ENCODE measurements around the gene NFIA. TPM values are rescaled to one million over a fixed set of nuclear protein-coding genes. Genes with fewer than 3 reads are reported as not detected.

The NFIA gene
- total RNA-seq, 1 donor from 2014 or later = 49.4 TPM

DNA sequence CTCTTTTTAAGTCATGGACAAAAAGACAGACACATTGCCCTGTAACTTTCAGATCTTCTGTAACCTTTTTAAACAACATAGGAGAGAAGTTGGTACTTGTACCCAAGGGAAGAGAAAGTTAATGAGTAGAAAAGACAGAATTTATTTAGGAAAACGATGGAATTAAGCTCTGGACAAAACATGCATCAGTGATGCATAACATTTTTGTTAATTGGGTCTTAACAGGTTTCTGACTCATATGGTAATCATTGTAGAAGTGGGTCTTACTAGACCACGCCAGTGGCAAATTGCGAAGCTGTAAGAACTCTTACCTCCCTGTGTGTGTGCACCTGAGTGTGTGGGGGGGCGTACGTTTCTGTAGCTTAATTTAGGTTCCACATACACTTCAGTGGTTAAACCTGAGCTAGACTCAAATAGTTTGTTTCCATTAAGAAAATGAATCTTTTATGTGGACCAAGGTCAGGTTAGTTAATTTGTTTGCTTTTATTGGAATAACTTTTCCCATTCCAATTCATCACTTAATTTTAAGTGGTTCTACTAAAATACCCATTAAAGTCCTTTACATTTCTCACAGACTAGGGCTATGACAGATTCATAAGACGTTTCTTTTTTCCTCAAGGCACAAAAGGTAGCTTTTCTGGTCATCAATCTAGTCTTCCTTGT lies 48.1 kb downstream of the NFIA start:
- no peaks in the 10 kb centered on the region for H3K9me3 Mint-ChIP-seq
- H3K27ac Mint-ChIP-seq = no peak overlapping the region
- peaks cover 35% of the 10 kb centered on the region for H3K4me1 Mint-ChIP-seq (ENCODE audit: unreplicated experiment)
- no peak for DNase-seq (ENCODE audit: extremely low spot score, unreplicated experiment)
- TF ChIP-seq, protein P1, sequence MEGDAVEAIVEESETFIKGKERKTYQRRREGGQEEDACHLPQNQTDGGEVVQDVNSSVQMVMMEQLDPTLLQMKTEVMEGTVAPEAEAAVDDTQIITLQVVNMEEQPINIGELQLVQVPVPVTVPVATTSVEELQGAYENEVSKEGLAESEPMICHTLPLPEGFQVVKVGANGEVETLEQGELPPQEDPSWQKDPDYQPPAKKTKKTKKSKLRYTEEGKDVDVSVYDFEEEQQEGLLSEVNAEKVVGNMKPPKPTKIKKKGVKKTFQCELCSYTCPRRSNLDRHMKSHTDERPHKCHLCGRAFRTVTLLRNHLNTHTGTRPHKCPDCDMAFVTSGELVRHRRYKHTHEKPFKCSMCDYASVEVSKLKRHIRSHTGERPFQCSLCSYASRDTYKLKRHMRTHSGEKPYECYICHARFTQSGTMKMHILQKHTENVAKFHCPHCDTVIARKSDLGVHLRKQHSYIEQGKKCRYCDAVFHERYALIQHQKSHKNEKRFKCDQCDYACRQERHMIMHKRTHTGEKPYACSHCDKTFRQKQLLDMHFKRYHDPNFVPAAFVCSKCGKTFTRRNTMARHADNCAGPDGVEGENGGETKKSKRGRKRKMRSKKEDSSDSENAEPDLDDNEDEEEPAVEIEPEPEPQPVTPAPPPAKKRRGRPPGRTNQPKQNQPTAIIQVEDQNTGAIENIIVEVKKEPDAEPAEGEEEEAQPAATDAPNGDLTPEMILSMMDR (conservative IDR thresholded peaks at IDR 0.05) = no peak
- no peaks in the 10 kb centered on the region for H3K36me3 Mint-ChIP-seq
- H3K27me3 Mint-ChIP-seq = no peaks in the 10 kb centered on the region
- H3K4me3 Mint-ChIP-seq = no peak overlapping the region

DNA sequence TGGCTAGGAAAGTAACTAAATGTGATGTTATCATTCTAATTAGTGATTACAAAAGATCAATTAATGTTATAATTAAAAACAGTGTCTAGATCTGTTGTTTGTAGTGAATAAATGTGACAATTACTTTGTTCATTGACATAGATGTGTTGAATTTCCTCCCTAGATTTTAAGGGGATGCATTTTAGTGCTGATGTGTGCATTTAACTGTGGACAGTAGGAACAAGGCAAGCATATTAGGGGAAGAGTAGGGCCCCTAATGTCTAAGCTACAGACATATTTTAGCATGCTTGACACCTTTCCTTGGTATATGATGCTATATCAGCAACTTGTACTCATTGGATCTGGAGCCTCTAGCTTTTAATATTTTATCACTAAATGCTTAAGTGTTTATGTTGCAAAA lies 48.9 kb downstream of the NFIA start:
- TF ChIP-seq, protein P1 (conservative IDR thresholded peaks at IDR 0.05) = no peak
- no peak overlapping the region for H3K4me3 Mint-ChIP-seq
- no peak for DNase-seq (ENCODE audit: extremely low spot score, unreplicated experiment)
- no peaks in the 10 kb centered on the region for H3K9me3 Mint-ChIP-seq
- no peaks in the 10 kb centered on the region for H3K36me3 Mint-ChIP-seq
- H3K27me3 Mint-ChIP-seq = no peaks in the 10 kb centered on the region
- peaks cover 35% of the 10 kb centered on the region for H3K4me1 Mint-ChIP-seq (ENCODE audit: unreplicated experiment)
- H3K27ac Mint-ChIP-seq = no peak overlapping the region

DNA sequence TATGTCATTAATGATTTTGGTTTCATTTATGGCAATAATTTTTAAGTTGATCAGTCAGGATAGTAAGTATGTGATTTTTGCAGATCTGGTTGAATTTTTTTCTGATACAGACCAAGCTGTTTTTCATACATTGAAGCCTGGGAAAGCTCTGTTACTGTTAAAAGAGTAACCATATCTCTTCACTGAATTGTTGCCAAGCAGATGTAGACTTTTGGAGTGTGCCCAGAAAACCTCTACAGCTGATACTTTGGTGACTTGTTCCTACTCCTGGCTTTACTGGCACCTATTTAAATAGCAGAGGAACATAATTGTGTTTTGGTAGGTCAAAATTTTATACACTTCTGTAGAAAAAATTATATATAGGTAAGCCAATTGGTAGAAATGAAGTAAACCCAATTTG lies 49.4 kb downstream of the NFIA start:
- Mint-ChIP-seq H3K9me3 (no peaks in the 10 kb centered on the region), H3K27me3 (no peaks in the 10 kb centered on the region), H3K4me1 (ENCODE audit: unreplicated experiment) (peaks cover 36% of the 10 kb centered on the region), H3K36me3 (no peaks in the 10 kb centered on the region), H3K27ac (no peak overlapping the region), H3K4me3 (no peak overlapping the region)
- TF ChIP-seq, protein P1 (conservative IDR thresholded peaks at IDR 0.05) = no peak
- DNase-seq (ENCODE audit: extremely low spot score, unreplicated experiment) = no peak

DNA sequence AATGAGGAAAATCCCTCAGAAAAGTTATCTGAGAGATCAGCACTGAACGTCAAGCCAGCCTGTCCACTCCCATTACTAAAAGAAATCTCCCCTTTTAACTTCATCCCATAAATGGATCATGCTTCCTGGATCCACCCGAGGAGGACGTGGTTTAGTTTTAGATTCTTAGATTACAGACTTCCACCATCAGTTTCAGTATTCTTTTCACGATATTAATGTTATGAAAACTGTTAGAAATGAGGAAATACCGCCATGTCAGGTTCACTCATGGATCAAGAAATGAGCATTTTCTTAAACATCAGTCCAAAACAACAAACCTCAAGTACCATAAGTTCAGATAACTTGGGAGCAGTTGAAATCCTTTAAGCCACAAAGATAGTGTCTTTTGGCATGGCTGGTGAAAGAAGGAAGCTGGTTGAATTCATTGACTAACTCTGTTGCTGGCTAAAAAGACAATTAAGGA lies 49.8 kb downstream of the NFIA start:
- Mint-ChIP-seq H3K27me3 (no peaks in the 10 kb centered on the region), H3K27ac (peak overlapping the region; percentile 73), H3K4me1 (ENCODE audit: unreplicated experiment) (peaks cover 36% of the 10 kb centered on the region), H3K4me3 (peak overlapping the region; percentile 42), H3K9me3 (no peaks in the 10 kb centered on the region), H3K36me3 (no peaks in the 10 kb centered on the region)
- TF ChIP-seq, protein P1 (conservative IDR thresholded peaks at IDR 0.05) = no peak
- DNase-seq (ENCODE audit: extremely low spot score, unreplicated experiment) = no peak

DNA sequence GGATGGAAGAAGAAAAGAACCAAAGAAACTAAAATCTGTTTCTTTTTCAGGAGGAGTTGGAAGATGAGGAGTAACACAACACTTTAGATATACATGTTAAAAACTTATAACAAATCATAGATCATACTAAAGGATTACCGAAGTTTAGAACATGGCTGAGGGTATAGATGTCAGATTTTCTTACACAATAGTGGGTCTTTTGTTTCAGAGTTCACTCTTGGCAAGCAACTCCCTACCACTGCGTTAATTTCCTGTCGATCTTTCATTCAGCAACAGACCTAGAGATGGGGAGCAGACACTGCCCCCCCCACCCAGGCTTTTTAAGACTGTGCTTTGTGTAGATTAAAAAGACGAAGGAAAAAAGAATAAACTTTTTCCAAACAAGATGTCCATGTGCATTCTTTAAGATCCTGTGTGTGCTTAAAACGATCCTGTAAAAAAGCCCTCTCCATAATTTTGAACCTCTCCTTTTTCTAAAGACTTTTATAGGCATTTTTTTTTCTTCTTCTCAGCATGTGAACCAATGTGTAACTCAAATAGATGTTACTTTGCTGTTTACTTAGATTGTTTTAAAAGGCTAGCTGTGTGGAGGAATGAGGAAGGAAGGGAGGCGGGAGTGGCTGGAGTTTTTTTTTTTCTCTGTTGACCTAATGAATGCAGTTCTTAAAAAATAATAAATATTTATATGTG lies 50.4 kb downstream of the NFIA start:
- no peaks in the 10 kb centered on the region for H3K36me3 Mint-ChIP-seq
- H3K4me3 Mint-ChIP-seq = peak overlapping the region; percentile 46
- H3K27me3 Mint-ChIP-seq = no peaks in the 10 kb centered on the region
- H3K27ac Mint-ChIP-seq = peak overlapping the region; percentile 73
- peaks cover 36% of the 10 kb centered on the region for H3K4me1 Mint-ChIP-seq (ENCODE audit: unreplicated experiment)
- H3K9me3 Mint-ChIP-seq = no peaks in the 10 kb centered on the region
- DNase-seq (ENCODE audit: extremely low spot score, unreplicated experiment) = no peak
- TF ChIP-seq, protein P1 (conservative IDR thresholded peaks at IDR 0.05) = no peak

Measured in type B pancreatic cell (in vitro differentiated cells).